Fibroblast of skin of right quadriceps (primary cell): ENCODE measurements around the gene CDC14A.
"Not testable (repeated sequence)": the region's sequence is repeated elsewhere in the genome, so short reads cannot be mapped to it uniquely, and the experiment has no call there.

Experiments
- DNase-seq: peaks from one replicate; pipeline ENCODE4 v3.0.0-alpha.2; 2013

CDC14A gene

GRCh38 chr1:100337878-100338277 is 14.4 kb upstream of the CDC14A start:
- not testable (repeated sequence) for DNase-seq

GRCh38 chr1:100339735-100340134 is 12.6 kb upstream of the CDC14A start:
- DNase-seq, result not testable (repeated sequence)

- DNase-seq, result no peak
Observed at GRCh38 chr1:100340494-100340893, 11.8 kb upstream of the CDC14A start.

GRCh38 chr1:100342348-100342747 is 10.0 kb upstream of the CDC14A start:
- DNase-seq, result no peak

GRCh38 chr1:100343897-100344296 is 8.4 kb upstream of the CDC14A start:
- no peak for DNase-seq

GRCh38 chr1:100344774-100345173 is 7.5 kb upstream of the CDC14A start:
- DNase-seq, result peak; percentile 8

GRCh38 chr1:100346387-100346786 is 5.9 kb upstream of the CDC14A start:
- no peak for DNase-seq

GRCh38 chr1:100347009-100347966 is 5.0 kb upstream of the CDC14A start:
- DNase-seq, result no peak

GRCh38 chr1:100348549-100349144 is 3.7 kb upstream of the CDC14A start:
- no peak for DNase-seq

- no peak for DNase-seq
Observed at GRCh38 chr1:100349246-100349645, 3.1 kb upstream of the CDC14A start.

GRCh38 chr1:100350787-100351094 is 1.6 kb upstream of the CDC14A start:
- DNase-seq, result no peak

- DNase-seq, result peak; percentile 92
Observed at GRCh38 chr1:100351095-100351887, 1.0 kb upstream of the CDC14A start.

- DNase-seq, result peak; percentile 14
Observed at GRCh38 chr1:100353071-100353801, 930 bp downstream of the CDC14A start.

- DNase-seq, result peak; percentile 60
Observed at GRCh38 chr1:100353988-100354387, 1.7 kb downstream of the CDC14A start.

- peak; percentile 18 for DNase-seq
Observed at GRCh38 chr1:100354971-100355394, 2.7 kb downstream of the CDC14A start.

GRCh38 chr1:100358210-100358609 is 5.9 kb downstream of the CDC14A start:
- DNase-seq, result peak; percentile 10

GRCh38 chr1:100359139-100359538 is 6.8 kb downstream of the CDC14A start:
- DNase-seq, result no peak

GRCh38 chr1:100360790-100361510 is 8.6 kb downstream of the CDC14A start:
- DNase-seq, result peak; percentile 51

- DNase-seq, result no peak
Observed at GRCh38 chr1:100361511-100362089, 9.3 kb downstream of the CDC14A start.

GRCh38 chr1:100362821-100363466 is 10.6 kb downstream of the CDC14A start:
- DNase-seq, result peak; percentile 16

GRCh38 chr1:100363831-100364230 is 11.5 kb downstream of the CDC14A start:
- no peak for DNase-seq
